NCI-H524 (cell line): ENCODE measurements around the gene HIP1.
"Not testable (repeated sequence)": the region's sequence is repeated elsewhere in the genome, so short reads cannot be mapped to it uniquely, and the experiment has no call there.

Experiments
- DNase-seq, 2 experiments: peaks; one replicate each; lab custom pipeline; 2025; lab: John Stamatoyannopoulos, UW

HIP1 gene

GRCh38 chr7:75572814-75573213 is 165.9 kb downstream of the HIP1 start:
- DNase-seq, result peak; percentile 34 to 74

- DNase-seq, result peak; percentile 78 to 93
These were observed 166.3 kb downstream of the HIP1 start for GRCh38 chr7:75572396-75572795.

- peak; percentile 31 to 61 for DNase-seq
These were observed 167.5 kb downstream of the HIP1 start for GRCh38 chr7:75571209-75571608.

GRCh38 chr7:75569629-75570282 is 169.0 kb downstream of the HIP1 start:
- not testable (repeated sequence) for DNase-seq

GRCh38 chr7:75567948-75568595 is 170.7 kb downstream of the HIP1 start:
- no peak for DNase-seq

GRCh38 chr7:75565132-75565837 is 173.5 kb downstream of the HIP1 start:
- no peak for DNase-seq

- peak in 1 of 2 experiments; percentile 43 for DNase-seq
These were observed 175.6 kb downstream of the HIP1 start for GRCh38 chr7:75563171-75563570.

GRCh38 chr7:75559976-75560365 is 178.8 kb downstream of the HIP1 start:
- DNase-seq, result peak; percentile 6 to 60

- no peak for DNase-seq
These were observed 179.3 kb downstream of the HIP1 start for GRCh38 chr7:75559355-75559975.

GRCh38 chr7:75556835-75557234 is 181.9 kb downstream of the HIP1 start:
- not testable (repeated sequence) for DNase-seq

GRCh38 chr7:75555736-75556135 is 183.0 kb downstream of the HIP1 start:
- DNase-seq, result no peak

- peak; percentile 30 to 74 for DNase-seq
These were observed 192.3 kb downstream of the HIP1 start for GRCh38 chr7:75546237-75547015.

- DNase-seq, result no peak
These were observed 201.0 kb downstream of the HIP1 start for GRCh38 chr7:75537731-75538130.

GRCh38 chr7:75536940-75537538 is 201.7 kb downstream of the HIP1 start:
- no peak for DNase-seq

GRCh38 chr7:75536491-75536890 is 202.2 kb downstream of the HIP1 start:
- no peak for DNase-seq

- DNase-seq, result peak in 1 of 2 experiments; percentile 9
These were observed 203.9 kb downstream of the HIP1 start for GRCh38 chr7:75534727-75535307.

GRCh38 chr7:75533926-75534325 is 204.8 kb downstream of the HIP1 start:
- no peak for DNase-seq

- no peak for DNase-seq
These were observed 206.1 kb downstream of the HIP1 start for GRCh38 chr7:75532639-75533038.

- peak in 1 of 2 experiments; percentile 20 for DNase-seq
These were observed 207.4 kb downstream of the HIP1 start for GRCh38 chr7:75531359-75531821.

- not testable (repeated sequence) for DNase-seq
These were observed 211.5 kb downstream of the HIP1 start for GRCh38 chr7:75527224-75527722.

GRCh38 chr7:75521727-75522126 is 217.0 kb downstream of the HIP1 start:
- not testable (repeated sequence) for DNase-seq
